Hepatocyte (in vitro differentiated cells): Measurements from ENCODE around the gene WDR89. TPM values are rescaled to one million over a fixed set of nuclear protein-coding genes. Genes with fewer than 3 reads are reported as not detected.

Experiments
- DNase-seq: peaks from one replicate; pipeline ENCODE4 v3.0.0-alpha.2; 2016; ENCODE audit warnings: low spot score
- H2AFZ ChIP-seq: fragments of 200-600 bp; sonication (generic); 2 replicates; pipeline ENCODE4 v1.6.0; 2016; ENCODE audit warnings: antibody characterized with exemption, mild to moderate bottlenecking
- H3K27ac ChIP-seq: fragments of 200-600 bp; sonication (generic); 2 replicates; pipeline ENCODE4 v1.5.1; 2016; ENCODE audit warnings: mild to moderate bottlenecking
- H3K27me3 ChIP-seq: fragments of 200-600 bp; sonication (generic); 2 replicates; pipeline ENCODE4 v1.6.1; 2016
- H3K36me3 ChIP-seq: fragments of 200-600 bp; sonication (generic); replicated peaks from 2 replicates; pipeline ENCODE4 v1.5.1; 2016; ENCODE audit warnings: low read depth; ENCODE audit not compliant: insufficient read depth
- H3K4me1 ChIP-seq: fragments of 200-600 bp; sonication (generic); 2 replicates; pipeline ENCODE4 v1.5.1; 2016; ENCODE audit warnings: mild to moderate bottlenecking, moderate library complexity; ENCODE audit not compliant: insufficient read depth
- H3K4me2 ChIP-seq: fragments of 200-600 bp; sonication (generic); 2 replicates; pipeline ENCODE4 v1.6.0; 2016
- H3K4me3 ChIP-seq: fragments of 200-600 bp; sonication (generic); 2 replicates; pipeline ENCODE4 v1.5.1; 2016; ENCODE audit warnings: mild to moderate bottlenecking
- H3K79me2 ChIP-seq: fragments of 200-600 bp; sonication (generic); 2 replicates; pipeline ENCODE4 v1.6.0; 2017; ENCODE audit warnings: mild to moderate bottlenecking
- H3K9me2 ChIP-seq: fragments of 200-600 bp; sonication (generic); replicated peaks from 2 replicates; pipeline ENCODE4 v1.6.0; 2017; ENCODE audit warnings: mild to moderate bottlenecking; ENCODE audit not compliant: insufficient read depth
- H3K9me3 ChIP-seq: fragments of 200-600 bp; sonication (generic); 2 replicates; pipeline ENCODE4 v1.5.1; 2016; ENCODE audit warnings: low read depth, mild to moderate bottlenecking
- H4K20me1 ChIP-seq: fragments of 200-600 bp; sonication (generic); 2 replicates; pipeline ENCODE4 v1.6.0; 2016; ENCODE audit warnings: mild to moderate bottlenecking; ENCODE audit not compliant: insufficient read depth, poor library complexity, severe bottlenecking
- EZH2 ChIP-seq: fragments of 200-600 bp; sonication (generic); IDR thresholded peaks from 2 replicates; pipeline ENCODE4 v1.6.1; 2016; ENCODE audit warnings: antibody characterized with exemption, mild to moderate bottlenecking, borderline replicate concordance
- EZH2phosphoT487 ChIP-seq: fragments of 200-600 bp; sonication (generic); IDR thresholded peaks from one replicate; pipeline ENCODE4 v1.6.1; 2018; ENCODE audit warnings: antibody characterized with exemption, mild to moderate bottlenecking, low read depth, moderate library complexity; ENCODE audit not compliant: unreplicated experiment, severe bottlenecking
- WGBS: methylation state at CpG from one replicate; pipeline ENCODE4 v1.1.6; 2016; ENCODE audit warnings: low lambda C conversion rate; ENCODE audit errors: missing lambda C conversion rate; 5-methylcytosine and 5-hydroxymethylcytosine counted together
- polyA plus RNA-seq: library from polyadenylated mRNA; unstranded; fragments of >200 nt; fragmentation: Nextera tagmentation; extraction: Ambion mirVana; gene quantifications from 2 replicates; pipeline ENCODE4 v1.2.1, GENCODE V29; 2016
- total RNA-seq: library from RNA; depleted of rRNA; stranded (reverse); fragments of >200 nt; gene quantifications from 2 replicates; pipeline ENCODE4 v1.2.3, GENCODE V29; 2014
- TF ChIP-seq, protein P1 (sequence below): fragments of 200-600 bp; sonication (generic); IDR thresholded peaks from 2 replicates; pipeline ENCODE4 v1.5.1; 2016; ENCODE audit warnings: antibody characterized with exemption, mild to moderate bottlenecking; ENCODE audit not compliant: poor library complexity

WDR89 gene
- total and polyA plus RNA-seq, 2 experiments from 2014 or later, result 3.9 to 14.6 TPM

DNA sequence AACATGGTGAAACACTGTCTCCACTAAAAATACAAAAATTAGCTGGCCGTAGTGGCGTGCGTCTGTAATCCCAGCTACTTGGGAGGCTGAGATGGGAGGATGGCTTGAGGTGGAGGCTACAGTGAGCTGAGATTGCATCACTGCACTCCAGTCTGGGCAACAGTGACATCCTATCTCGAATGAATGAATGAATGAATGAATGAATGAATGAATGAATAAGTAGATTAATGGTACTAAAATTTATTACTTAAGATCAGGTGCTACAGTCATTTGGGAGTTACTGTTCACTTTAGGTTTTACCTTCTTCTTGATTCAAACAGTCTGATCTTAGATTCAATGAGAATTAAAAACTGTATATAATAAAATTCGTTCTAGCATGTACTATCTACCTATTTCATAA lies 31.6 kb upstream of the WDR89 start:
- Histone ChIP-seq H3K9me2 (no peaks in the 10 kb centered on the region), H3K9me3 (no peaks in the 10 kb centered on the region), H2AFZ (no peak overlapping the region), H3K4me2 (no peak overlapping the region), H3K27me3 (no peaks in the 10 kb centered on the region), H3K36me3 (no peaks in the 10 kb centered on the region), H4K20me1 (no peaks in the 10 kb centered on the region), H3K4me1 (no peaks in the 10 kb centered on the region), H3K27ac (no peak overlapping the region), H3K4me3 (no peak overlapping the region), H3K79me2 (no peaks in the 10 kb centered on the region)
- no peak for DNase-seq
- 89% methylated on average over 5 of the region's 5 CpGs for WGBS
- TF ChIP-seq EZH2 (no peak), EZH2phosphoT487 (no peak)
- TF ChIP-seq, protein P1, sequence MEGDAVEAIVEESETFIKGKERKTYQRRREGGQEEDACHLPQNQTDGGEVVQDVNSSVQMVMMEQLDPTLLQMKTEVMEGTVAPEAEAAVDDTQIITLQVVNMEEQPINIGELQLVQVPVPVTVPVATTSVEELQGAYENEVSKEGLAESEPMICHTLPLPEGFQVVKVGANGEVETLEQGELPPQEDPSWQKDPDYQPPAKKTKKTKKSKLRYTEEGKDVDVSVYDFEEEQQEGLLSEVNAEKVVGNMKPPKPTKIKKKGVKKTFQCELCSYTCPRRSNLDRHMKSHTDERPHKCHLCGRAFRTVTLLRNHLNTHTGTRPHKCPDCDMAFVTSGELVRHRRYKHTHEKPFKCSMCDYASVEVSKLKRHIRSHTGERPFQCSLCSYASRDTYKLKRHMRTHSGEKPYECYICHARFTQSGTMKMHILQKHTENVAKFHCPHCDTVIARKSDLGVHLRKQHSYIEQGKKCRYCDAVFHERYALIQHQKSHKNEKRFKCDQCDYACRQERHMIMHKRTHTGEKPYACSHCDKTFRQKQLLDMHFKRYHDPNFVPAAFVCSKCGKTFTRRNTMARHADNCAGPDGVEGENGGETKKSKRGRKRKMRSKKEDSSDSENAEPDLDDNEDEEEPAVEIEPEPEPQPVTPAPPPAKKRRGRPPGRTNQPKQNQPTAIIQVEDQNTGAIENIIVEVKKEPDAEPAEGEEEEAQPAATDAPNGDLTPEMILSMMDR, result no peak

GRCh38 chr14:63672417-63673180 lies 30.9 kb upstream of the WDR89 start:
- no peaks in the 10 kb centered on the region for H4K20me1 ChIP-seq
- WGBS, result 39% methylated on average over 7 of the region's 7 CpGs
- DNase-seq, result no peak
- no peaks in the 10 kb centered on the region for H3K9me3 ChIP-seq
- no peak overlapping the region for H3K27ac ChIP-seq
- H3K27me3 ChIP-seq, result no peaks in the 10 kb centered on the region
- H3K4me3 ChIP-seq, result no peak overlapping the region
- H3K9me2 ChIP-seq, result no peaks in the 10 kb centered on the region
- no peaks in the 10 kb centered on the region for H3K79me2 ChIP-seq
- H3K36me3 ChIP-seq, result no peaks in the 10 kb centered on the region
- no peak overlapping the region for H3K4me2 ChIP-seq
- TF ChIP-seq EZH2phosphoT487 (no peak), EZH2 (no peak)
- H3K4me1 ChIP-seq, result no peaks in the 10 kb centered on the region
- no peak overlapping the region for H2AFZ ChIP-seq

DNA sequence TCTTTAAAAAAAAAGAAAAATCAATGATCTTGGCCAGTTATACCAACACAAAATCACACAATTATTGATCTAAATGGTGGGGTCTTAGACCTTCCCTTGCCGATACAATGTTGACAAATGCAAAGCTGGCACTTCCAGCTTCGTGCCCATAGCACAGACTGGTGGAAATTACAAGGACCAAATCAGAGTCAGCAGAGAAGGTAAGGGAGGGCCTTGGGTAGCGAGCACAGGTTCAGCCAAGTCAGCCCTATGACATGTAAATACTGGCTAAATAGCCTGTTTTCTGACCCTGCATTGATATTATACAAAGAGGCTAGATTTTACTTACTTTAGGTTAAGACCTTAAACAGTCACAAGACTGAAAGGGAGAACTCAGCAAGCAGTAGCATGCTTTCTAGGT lies 30.3 kb upstream of the WDR89 start:
- no peak overlapping the region for H3K4me3 ChIP-seq
- no peak for TF ChIP-seq EZH2phosphoT487
- no peak overlapping the region for H3K27ac ChIP-seq
- 77% methylated on average over 3 of the region's 3 CpGs for WGBS
- no peaks in the 10 kb centered on the region for H3K4me1 ChIP-seq
- H3K9me2 ChIP-seq, result no peaks in the 10 kb centered on the region
- no peaks in the 10 kb centered on the region for H3K79me2 ChIP-seq
- H4K20me1 ChIP-seq, result no peaks in the 10 kb centered on the region
- no peak for DNase-seq
- H3K9me3 ChIP-seq, result no peaks in the 10 kb centered on the region
- H3K36me3 ChIP-seq, result no peaks in the 10 kb centered on the region
- H3K27me3 ChIP-seq, result no peaks in the 10 kb centered on the region
- H2AFZ ChIP-seq, result no peak overlapping the region
- no peak overlapping the region for H3K4me2 ChIP-seq

DNA sequence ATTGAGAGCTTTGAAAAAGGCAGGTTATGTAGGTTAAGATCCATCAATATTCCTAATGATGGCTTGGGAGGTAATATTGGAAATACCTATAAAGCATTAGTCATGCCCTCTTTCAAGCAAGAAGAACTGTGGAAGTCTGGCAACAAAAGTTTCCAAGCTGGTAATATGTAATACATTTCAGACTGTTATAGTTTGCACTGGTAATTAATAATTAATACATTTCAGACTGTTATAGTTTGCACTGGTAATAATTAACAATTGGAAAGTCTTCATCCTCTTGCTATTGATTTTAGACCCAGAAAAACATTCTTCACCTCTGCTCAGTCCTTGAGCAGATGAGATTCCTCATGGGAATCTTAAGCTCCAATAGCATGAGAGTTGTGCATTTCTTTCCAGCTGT lies 29.0 kb upstream of the WDR89 start:
- TF ChIP-seq, protein P1, result no peak
- TF ChIP-seq EZH2phosphoT487, result no peak
- no peak for TF ChIP-seq EZH2
- no peaks in the 10 kb centered on the region for H4K20me1 ChIP-seq
- no peaks in the 10 kb centered on the region for H3K27me3 ChIP-seq
- H3K9me2 ChIP-seq, result no peaks in the 10 kb centered on the region
- no peaks in the 10 kb centered on the region for H3K36me3 ChIP-seq
- no peak for DNase-seq
- H3K79me2 ChIP-seq, result no peaks in the 10 kb centered on the region
- no peak overlapping the region for H3K27ac ChIP-seq
- no peak overlapping the region for H3K4me2 ChIP-seq
- no peak overlapping the region for H2AFZ ChIP-seq
- no peaks in the 10 kb centered on the region for H3K4me1 ChIP-seq
- H3K4me3 ChIP-seq, result no peak overlapping the region
- no peaks in the 10 kb centered on the region for H3K9me3 ChIP-seq
